ENCODE data around the gene LYRM2.

Gene LYRM2

DNA sequence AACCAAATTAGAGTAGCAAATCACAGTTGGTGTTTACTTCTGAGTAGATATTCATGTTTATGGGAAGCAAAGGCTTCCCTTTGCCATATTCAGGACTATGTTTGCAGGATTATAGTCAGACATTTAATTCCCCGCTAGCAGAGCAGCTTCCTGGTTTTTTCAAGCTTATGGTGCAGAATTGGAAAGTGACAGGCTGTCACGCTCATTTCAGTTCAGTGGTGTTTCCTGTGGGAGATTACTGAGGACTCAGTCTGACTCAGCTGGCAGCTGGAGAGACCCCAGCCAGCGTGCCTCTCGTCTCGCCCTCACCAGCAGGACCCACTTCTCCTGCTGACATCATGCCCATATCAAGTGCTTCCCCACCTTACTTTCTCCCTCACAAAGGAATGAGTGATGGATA, 85.1 kb downstream of the LYRM2 start:
- DNase-seq, result no peak

DNA sequence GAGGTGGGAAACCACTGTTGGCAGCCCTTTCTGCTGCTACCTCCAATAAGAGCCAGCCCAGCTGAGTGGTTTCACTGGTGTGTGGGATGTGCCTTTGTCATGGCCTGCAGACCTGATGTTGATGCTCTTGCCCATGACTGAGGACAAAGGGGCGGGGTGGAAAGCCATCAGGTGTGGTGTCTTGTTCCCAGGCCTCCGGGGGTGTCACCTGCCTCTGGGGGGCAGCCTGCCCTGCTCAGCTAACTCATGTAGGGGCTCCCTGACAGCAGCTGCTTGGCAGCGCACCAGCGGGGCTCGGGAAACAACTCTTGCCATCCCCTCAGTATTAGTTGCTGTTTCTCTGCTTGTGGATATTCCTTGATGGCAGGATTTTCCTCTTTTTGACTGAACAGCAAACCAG, 91.3 kb downstream of the LYRM2 start:
- DNase-seq, result no peak

DNA sequence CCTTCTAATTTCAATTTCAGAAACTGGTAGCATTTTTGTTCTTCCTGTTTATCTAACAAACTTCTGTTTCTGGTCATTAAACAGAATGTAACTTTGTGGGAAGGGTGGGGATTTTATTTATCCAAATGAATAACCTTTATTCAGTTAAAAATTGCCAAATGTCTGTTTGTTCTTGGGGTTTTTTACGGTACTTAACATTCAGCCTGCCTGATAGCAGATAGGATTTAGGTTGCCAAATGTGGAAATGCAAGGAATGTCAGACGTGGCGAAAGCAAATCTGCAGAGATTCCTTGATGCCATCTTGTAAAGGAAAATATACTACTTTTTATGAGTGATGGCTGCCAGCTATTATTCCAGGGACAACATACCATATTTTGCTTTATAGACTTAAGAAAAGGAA, 95.7 kb downstream of the LYRM2 start:
- no peak for DNase-seq

DNA sequence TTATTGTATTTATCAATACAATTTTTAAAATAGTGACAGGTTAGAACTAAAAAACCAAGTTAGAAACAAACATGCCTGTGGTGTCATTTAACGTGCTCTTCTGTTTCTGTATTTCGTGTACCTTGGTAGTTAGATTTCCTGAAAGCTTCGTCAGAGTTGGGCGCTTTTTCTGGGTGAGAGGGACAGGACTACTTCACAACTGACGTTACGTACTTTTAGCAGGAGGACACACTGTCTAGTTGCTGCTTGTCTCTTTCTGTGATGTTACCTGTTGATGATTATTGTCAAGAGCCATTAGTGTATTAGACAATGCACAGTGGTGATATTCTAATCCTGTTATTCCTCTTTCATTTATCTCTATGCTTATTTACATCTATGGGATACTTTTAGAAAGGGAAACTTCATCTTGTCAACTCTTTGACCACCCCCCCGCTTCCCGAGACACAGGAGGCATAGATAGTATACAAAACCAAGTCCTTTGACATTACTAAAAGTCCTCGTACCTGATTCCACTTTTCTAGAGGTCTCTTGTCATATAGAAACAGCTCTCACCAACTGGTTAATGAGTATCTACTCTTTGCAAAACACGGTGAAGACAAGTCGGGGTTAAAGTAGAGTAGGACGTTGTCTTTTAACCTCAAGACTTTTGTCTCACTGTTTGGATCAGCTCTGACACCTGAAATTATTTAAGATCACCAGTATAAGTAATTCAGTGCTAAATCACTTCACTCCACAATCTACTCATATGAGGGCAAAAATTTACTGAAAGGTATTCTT, 96.3 kb downstream of the LYRM2 start:
- DNase-seq, result no peak

DNA sequence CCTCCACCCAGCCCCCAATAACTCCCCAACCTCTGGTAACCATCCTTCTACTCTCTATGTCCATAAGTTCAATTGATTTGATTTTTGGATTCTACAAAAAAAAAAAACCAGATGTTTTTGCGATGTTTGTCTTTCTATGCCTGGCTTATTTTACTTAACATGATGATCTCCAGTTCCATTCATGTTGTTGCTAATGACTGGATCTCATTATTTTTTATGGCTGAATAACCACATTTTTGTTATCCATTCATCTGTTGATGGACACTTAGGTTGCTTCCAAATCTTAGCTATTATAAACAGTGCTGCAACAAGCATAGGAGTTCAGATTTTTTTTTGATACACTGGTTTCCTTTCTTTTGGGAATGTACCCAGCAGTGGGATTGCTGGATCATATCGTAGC, 98.8 kb downstream of the LYRM2 start:
- DNase-seq, result no peak

DNA sequence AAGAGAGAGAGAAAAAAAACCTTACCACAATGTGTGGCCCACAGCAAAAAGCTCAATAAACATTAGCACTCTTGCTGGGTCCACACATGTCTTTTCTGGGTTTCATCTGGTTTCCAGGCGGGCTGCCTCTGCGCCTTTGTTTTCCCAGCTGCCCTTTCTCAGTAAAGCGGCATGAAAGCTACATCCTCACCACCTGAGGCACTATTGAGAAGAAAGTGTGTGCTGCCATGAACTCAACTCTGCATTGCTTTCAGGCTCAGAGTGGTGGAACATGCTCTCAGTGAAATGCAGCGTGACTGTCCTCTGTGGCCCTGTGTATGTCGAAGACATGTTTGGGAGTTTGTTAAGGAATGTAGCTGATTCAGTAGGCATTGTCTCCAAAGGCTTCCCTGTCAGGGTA, 102.3 kb downstream of the LYRM2 start:
- DNase-seq, result no peak

DNA sequence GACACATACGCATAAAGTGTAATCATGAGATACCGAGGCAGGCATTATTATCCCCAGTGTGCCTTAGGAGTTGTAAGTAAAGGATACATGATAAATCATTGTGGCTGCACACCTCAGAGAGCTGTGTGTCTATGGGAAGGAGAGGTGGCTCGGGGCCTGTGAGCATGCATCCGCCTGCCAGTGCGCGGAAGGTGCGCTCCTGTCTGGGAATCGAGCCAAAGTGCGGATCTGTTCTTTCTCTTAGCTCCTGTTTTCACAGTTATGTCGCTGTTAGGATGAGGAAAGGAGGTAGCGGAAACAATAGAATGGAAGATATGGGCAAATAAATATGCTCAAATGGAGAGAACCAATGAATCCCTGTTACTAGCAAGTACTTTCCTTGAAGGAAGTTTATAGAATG, 107.6 kb downstream of the LYRM2 start:
- no peak for DNase-seq

DNA sequence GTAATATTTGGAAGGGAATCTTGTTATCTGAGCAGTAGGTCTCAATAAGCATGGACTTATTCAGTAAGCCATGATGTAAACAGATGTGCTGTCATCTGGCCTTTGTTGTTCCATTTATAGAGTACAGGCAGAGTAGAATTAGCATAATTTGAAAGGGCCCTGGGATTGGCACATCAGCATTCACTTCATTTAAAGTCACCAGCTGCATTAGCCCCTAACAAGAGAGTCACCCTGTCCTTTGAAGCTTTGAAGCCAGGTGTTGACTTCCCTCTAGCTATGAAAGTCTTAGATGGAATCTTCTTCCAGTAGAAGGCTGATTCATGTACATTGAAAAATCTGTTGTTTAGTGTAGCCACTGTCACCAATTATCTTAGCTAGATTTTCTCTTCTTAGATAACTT, 109.7 kb downstream of the LYRM2 start:
- no peak for DNase-seq

DNA sequence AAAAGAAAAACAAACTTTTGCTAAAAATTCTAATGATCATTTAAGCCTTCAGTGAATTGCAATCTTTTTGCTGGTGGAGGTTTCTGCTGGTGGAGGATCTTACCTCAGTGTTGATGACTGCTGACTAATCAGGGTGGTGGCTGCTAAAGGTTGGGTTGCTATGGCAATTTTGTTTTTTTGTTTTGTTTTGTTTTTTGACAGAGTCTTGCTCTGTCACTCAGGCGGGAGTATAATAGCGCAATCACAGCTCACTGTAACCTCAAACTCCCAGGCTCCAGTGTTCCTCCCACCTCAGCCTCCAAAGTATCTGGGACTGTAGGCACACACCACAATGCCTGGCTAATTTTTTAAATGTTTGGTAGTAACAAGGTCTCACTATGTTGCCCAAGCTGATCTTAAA, 110.9 kb downstream of the LYRM2 start:
- no peak for DNase-seq

DNA sequence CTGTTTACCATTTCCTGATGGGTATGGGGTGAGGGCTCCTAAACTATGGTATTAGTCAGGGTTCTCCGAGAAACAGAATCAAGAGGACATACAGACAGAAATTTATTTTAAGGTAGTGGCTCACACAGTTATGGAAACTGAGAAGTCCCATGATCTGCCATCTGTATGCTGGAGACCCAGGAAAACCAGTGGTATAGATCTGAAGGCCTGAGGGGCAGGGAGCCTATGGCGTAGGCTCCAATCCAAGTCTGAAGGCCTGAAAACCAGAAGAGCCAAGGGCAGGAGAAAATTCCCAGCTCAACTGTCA, 112.0 kb downstream of the LYRM2 start:
- no peak for DNase-seq

DNA sequence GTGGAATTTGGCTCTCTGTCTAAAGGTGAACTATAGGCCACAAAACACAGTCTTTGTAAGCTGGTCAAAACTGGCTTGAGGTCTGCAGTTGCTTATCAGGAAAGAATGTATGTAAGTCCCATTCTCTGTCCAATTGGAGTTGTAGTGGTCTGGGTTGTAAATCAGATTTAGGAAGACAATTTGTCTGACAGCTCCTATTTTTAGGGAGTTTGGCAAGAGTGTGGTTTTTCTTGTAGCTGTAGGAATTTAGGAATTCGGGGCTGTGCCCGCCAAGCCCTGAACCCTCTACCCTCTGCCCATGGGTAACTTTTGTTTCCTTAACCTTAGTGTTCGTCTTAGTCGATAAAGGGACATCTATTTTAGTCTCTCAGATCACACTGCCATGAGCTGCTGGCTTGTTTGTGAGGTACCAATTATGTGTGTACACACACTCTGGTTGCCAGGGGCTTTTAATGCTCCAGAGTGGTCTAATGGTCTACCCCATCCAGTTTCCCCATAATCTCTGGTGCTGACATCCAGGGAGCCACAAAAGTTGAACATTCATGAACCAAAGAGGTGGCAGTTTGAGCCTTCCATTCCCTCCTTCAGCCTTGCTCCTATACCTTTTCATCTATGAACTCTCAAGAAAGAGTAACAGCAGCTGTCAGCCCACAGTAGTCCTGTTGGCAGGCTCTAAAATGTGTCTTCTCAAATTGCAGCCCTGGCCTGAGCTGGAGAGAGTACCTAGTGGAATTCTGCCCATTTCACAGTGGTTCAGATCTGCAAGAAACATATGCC, 112.6 kb downstream of the LYRM2 start:
- DNase-seq, result no peak

DNA sequence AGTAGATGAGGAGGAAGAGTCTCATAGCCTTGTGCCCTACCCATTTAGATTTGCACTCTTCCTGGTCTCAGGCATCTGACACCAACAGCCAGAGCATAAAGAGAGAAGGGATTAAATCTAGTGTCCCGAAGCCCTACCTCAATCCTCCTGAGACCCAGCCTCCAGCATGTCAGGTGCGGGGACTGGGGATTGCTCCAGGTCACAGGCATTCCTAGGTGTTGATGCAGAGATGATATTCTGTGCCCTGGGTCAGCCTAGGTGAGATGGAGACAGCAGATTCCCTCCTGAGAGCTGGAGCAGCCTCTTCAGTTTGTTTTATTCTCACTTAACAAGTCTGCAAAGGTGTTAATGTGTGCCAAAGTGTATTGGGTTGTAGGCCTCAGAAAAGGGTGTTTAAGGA, 115.8 kb downstream of the LYRM2 start:
- no peak for DNase-seq

DNA sequence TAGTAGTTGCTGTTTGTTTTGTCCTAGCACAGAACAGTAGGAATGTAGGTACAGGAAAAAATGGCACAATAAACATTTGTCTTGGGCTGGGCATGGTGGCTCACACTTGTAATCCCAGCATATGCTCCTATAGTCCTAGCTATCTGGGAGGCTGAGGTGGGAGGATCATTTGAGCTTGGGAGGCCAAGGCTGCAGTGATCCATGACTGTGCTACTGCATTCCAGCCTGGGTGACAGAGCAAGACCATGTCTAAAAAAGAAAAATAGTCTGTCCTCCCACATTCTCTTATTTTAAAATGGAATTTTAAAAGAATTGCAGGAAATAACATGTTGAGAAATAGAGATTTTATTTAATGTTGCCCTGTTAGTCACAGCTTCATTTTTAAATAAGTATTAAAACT, 117.8 kb downstream of the LYRM2 start:
- DNase-seq, result no peak

DNA sequence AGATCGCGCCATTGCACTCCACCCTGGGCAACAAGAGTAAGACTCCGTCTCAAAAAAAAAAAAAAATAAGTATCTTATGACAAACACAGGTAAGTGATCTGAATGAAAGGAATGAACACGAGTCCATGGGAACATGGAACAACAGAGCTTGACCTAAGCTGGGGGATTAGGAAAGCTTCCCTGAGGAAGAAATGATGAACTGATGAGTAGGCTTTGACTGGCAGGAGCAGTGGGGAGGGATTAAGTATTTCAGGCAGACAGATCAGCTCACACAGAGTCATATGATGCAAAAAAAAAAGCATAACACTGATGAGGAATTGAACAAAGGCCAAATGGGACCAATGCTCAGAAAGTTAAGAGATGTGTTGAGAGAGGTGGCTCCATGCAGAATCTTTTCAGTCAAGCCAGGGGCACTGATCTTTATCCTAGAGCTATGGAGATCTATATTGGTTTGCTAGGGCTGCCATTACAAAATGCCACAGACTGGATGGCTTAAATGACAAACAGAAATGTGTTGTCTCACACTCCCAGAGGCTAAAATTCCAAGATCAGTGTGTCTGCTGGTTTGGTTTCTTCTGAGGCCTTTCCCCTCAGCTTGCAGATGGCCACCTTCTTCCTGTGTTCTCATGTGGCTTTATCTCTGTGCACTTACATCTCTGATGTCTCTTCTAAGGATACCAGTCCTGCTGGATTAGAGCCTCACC, 120.0 kb downstream of the LYRM2 start:
- no peak for DNase-seq

All from NCI-H510A (cell line).